ENCODE data around the gene SASH1.

The SASH1 gene

DNA sequence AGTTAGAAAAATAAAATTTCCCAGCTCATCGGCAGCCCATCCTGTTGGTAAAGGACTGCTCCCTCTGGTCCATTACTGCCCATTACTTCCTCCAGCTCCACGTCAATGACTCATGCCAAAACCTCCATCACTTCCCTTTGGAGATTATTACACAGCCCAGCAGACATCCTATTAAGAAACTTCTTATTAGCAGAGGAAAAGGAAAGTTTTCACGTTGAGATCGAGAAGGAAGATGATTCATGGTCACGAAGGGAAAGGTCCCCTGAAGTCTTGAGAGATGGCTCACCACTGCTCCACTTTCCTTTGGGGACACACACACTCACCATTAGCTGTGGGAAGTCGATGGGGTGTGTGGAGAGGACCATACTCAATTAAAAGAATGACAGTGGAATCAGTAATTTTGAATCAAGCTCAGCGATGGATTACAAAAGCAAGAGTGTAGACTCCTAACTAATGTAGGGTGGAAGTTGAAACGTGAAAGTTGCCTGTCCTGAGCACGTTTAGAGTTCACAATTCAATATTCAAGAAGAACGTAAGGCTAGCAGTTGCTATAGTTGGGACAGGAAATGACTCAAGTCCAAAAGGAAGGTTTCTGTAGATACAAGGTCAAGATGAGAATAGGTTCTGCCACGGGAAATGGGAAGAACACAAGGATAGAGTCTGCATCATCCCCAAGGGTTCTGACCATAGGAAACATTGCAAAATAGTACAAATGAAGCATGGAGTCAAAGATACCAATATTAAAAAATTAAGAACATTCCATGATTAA is 21.6 kb downstream of the SASH1 start:
- Histone ChIP-seq H3K9me3 (ENCODE audit: insufficient read depth, low read length) (no peaks in the 10 kb centered on the region), H3K27me3 (ENCODE audit: low read length) (no peaks in the 10 kb centered on the region), H2AFZ (ENCODE audit: low read depth, low read length, severe bottlenecking) (no peak overlapping the region), H3F3A (ENCODE audit: insufficient read depth) (no peaks in the 10 kb centered on the region), H4K20me1 (ENCODE audit: low read depth, low read length) (no peaks in the 10 kb centered on the region), H3K4me3 (ENCODE audit: insufficient read depth, low read length, poor library complexity, severe bottlenecking) (no peak overlapping the region), H3K79me2 (ENCODE audit: insufficient read depth, low read length) (no peaks in the 10 kb centered on the region), H3K4me2 (ENCODE audit: low read depth, low read length, poor library complexity, severe bottlenecking) (no peak overlapping the region), H3K36me3 (ENCODE audit: low read length) (no peaks in the 10 kb centered on the region), H3K9me2 (replicated peaks; ENCODE audit: insufficient read depth, low read length) (no peaks in the 10 kb centered on the region), H3K9ac (ENCODE audit: low read length) (no peak overlapping the region), H3K27ac (ENCODE audit: low read depth, low read length) (no peak overlapping the region)
- TF ChIP-seq, protein P1, sequence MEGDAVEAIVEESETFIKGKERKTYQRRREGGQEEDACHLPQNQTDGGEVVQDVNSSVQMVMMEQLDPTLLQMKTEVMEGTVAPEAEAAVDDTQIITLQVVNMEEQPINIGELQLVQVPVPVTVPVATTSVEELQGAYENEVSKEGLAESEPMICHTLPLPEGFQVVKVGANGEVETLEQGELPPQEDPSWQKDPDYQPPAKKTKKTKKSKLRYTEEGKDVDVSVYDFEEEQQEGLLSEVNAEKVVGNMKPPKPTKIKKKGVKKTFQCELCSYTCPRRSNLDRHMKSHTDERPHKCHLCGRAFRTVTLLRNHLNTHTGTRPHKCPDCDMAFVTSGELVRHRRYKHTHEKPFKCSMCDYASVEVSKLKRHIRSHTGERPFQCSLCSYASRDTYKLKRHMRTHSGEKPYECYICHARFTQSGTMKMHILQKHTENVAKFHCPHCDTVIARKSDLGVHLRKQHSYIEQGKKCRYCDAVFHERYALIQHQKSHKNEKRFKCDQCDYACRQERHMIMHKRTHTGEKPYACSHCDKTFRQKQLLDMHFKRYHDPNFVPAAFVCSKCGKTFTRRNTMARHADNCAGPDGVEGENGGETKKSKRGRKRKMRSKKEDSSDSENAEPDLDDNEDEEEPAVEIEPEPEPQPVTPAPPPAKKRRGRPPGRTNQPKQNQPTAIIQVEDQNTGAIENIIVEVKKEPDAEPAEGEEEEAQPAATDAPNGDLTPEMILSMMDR (IDR thresholded peaks at IDR 0.05; ENCODE audit: insufficient read depth, low read length, poor library complexity, severe bottlenecking): no peak
- TF ChIP-seq EZH2phosphoT487 (conservative IDR thresholded peaks at IDR 0.05; ENCODE audit: low read length): no peak

DNA sequence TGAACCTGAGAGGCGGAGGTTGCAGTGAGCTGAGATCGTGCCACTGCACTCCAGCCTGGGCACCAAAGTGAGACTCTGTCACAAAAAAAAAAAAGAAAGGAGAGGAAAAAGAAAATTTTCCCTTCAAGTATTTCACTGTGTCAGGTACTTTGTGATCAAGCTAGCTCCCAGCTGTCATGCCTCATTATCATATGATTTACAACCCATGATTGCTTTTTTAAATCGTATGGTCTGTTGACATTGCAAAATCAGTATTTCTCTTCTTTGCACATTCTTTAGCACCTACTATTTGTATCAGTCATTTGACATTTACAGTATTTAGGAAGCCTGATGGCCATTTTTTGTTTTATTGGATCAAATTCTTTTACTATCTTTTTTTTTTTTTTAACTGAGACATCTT is 22.4 kb downstream of the SASH1 start:
- no peaks in the 10 kb centered on the region for H3K79me2 ChIP-seq (ENCODE audit: insufficient read depth, low read length)

DNA sequence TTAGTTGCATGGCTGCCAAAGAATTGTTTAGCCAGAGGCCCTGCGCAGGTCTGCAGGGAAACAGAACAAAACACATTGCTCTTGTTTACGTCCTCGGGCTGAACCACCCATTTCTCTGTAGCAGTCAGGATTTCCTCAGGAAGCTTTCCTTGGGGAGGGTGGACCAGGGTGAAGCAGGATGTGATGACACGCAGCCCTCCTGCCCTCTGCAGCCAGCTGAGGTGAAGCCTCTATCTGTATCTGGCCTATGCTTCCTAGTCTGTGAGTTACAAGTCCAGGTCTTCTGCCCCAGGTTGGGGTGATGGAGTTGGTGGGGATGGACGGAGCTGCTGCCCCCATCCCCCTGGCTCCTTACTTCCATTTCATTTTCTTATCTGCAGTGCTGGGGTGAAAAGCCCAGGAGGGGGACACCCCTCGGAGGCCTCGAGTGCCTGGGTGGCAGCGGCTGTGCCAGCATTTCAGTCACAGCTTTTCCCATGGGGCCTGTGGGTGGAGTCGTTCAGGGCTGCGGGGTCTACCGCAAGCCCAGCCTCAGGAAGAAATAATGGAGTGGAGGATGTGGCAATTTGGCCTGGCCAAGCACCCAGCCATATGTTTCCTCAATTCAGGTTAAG is 24.9 kb downstream of the SASH1 start:
- no peak for TF ChIP-seq EZH2phosphoT487 (conservative IDR thresholded peaks at IDR 0.05; ENCODE audit: low read length)
- Histone ChIP-seq H3K36me3 (ENCODE audit: low read length) (no peaks in the 10 kb centered on the region), H3K4me3 (ENCODE audit: insufficient read depth, low read length, poor library complexity, severe bottlenecking) (no peak overlapping the region), H3K4me2 (ENCODE audit: low read depth, low read length, poor library complexity, severe bottlenecking) (no peak overlapping the region), H3K9ac (ENCODE audit: low read length) (no peak overlapping the region), H3F3A (ENCODE audit: insufficient read depth) (no peaks in the 10 kb centered on the region), H3K79me2 (ENCODE audit: insufficient read depth, low read length) (no peaks in the 10 kb centered on the region), H2AFZ (ENCODE audit: low read depth, low read length, severe bottlenecking) (no peak overlapping the region), H3K27me3 (ENCODE audit: low read length) (no peaks in the 10 kb centered on the region; the same call in 1 of the 2 replicates), H4K20me1 (ENCODE audit: low read depth, low read length) (no peaks in the 10 kb centered on the region), H3K27ac (ENCODE audit: low read depth, low read length) (no peak overlapping the region), H3K9me3 (ENCODE audit: insufficient read depth, low read length) (no peaks in the 10 kb centered on the region), H3K9me2 (replicated peaks; ENCODE audit: insufficient read depth, low read length) (no peaks in the 10 kb centered on the region)

More for the DNA sequence above, 22.4 kb downstream of the SASH1 start:
- Histone ChIP-seq H3K4me3 (ENCODE audit: insufficient read depth, low read length, poor library complexity, severe bottlenecking) (no peak overlapping the region), H3K9ac (ENCODE audit: low read length) (no peak overlapping the region), H3F3A (ENCODE audit: insufficient read depth) (no peaks in the 10 kb centered on the region), H2AFZ (ENCODE audit: low read depth, low read length, severe bottlenecking) (no peak overlapping the region), H3K27ac (ENCODE audit: low read depth, low read length) (no peak overlapping the region), H3K27me3 (ENCODE audit: low read length) (no peaks in the 10 kb centered on the region), H4K20me1 (ENCODE audit: low read depth, low read length) (no peaks in the 10 kb centered on the region), H3K4me2 (ENCODE audit: low read depth, low read length, poor library complexity, severe bottlenecking) (no peak overlapping the region), H3K9me3 (ENCODE audit: insufficient read depth, low read length) (no peaks in the 10 kb centered on the region), H3K9me2 (replicated peaks; ENCODE audit: insufficient read depth, low read length) (no peaks in the 10 kb centered on the region), H3K36me3 (ENCODE audit: low read length) (no peaks in the 10 kb centered on the region)
- TF ChIP-seq EZH2phosphoT487 (conservative IDR thresholded peaks at IDR 0.05; ENCODE audit: low read length): no peak
- TF ChIP-seq, protein P1 (IDR thresholded peaks at IDR 0.05; ENCODE audit: insufficient read depth, low read length, poor library complexity, severe bottlenecking): no peak

DNA sequence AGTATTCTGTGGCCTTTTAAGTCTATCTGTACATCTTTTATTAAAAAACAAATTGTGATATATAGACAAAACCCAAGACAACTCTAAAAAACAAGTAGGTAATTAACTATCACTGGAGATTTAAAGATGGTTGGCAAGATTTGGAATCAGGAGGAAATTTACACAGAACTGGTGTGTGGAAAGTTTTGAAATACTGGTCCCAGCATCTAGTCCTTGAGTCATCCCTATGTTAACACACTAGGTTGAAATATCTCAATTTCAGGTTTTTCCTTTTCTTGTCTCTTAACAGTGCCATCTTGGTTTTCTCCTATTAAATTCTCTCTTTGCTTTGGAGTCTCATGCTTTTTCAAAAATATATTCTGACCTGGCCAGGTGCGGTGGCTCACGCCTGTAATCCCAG is 27.5 kb downstream of the SASH1 start:
- no peaks in the 10 kb centered on the region; the same call in 1 of the 2 replicates for H3K27me3 ChIP-seq (ENCODE audit: low read length)
- TF ChIP-seq EZH2phosphoT487 (conservative IDR thresholded peaks at IDR 0.05; ENCODE audit: low read length): no peak
- TF ChIP-seq, protein P1 (IDR thresholded peaks at IDR 0.05; ENCODE audit: insufficient read depth, low read length, poor library complexity, severe bottlenecking): no peak
- H3K27ac ChIP-seq (ENCODE audit: low read depth, low read length): no peak overlapping the region
- H2AFZ ChIP-seq (ENCODE audit: low read depth, low read length, severe bottlenecking): no peak overlapping the region
- no peaks in the 10 kb centered on the region for H3F3A ChIP-seq (ENCODE audit: insufficient read depth)
- H4K20me1 ChIP-seq (ENCODE audit: low read depth, low read length): no peaks in the 10 kb centered on the region
- H3K9me2 ChIP-seq (replicated peaks; ENCODE audit: insufficient read depth, low read length): no peaks in the 10 kb centered on the region
- H3K9ac ChIP-seq (ENCODE audit: low read length): no peak overlapping the region
- no peaks in the 10 kb centered on the region for H3K79me2 ChIP-seq (ENCODE audit: insufficient read depth, low read length)
- no peak overlapping the region for H3K4me2 ChIP-seq (ENCODE audit: low read depth, low read length, poor library complexity, severe bottlenecking)
- H3K9me3 ChIP-seq (ENCODE audit: insufficient read depth, low read length): no peaks in the 10 kb centered on the region
- H3K4me3 ChIP-seq (ENCODE audit: insufficient read depth, low read length, poor library complexity, severe bottlenecking): no peak overlapping the region
- H3K36me3 ChIP-seq (ENCODE audit: low read length): no peaks in the 10 kb centered on the region

Measured in SU-DHL-6 (cell line).